Hepatocyte (in vitro differentiated cells): ENCODE data around the gene RAET1E. TPM values are rescaled to one million over a fixed set of nuclear protein-coding genes. Genes with fewer than 3 reads are reported as not detected.

ENCODE experiments used
- DNase-seq: peaks from one replicate; pipeline ENCODE4 v3.0.0-alpha.2; 2016; ENCODE audit warnings: low spot score
- H2AFZ ChIP-seq: fragments of 200-600 bp; sonication (generic); 2 replicates; pipeline ENCODE4 v1.6.0; 2016; ENCODE audit warnings: antibody characterized with exemption, mild to moderate bottlenecking
- H3K27ac ChIP-seq: fragments of 200-600 bp; sonication (generic); 2 replicates; pipeline ENCODE4 v1.5.1; 2016; ENCODE audit warnings: mild to moderate bottlenecking
- H3K27me3 ChIP-seq: fragments of 200-600 bp; sonication (generic); 2 replicates; pipeline ENCODE4 v1.6.1; 2016
- H3K36me3 ChIP-seq: fragments of 200-600 bp; sonication (generic); replicated peaks from 2 replicates; pipeline ENCODE4 v1.5.1; 2016; ENCODE audit warnings: low read depth; ENCODE audit not compliant: insufficient read depth
- H3K4me1 ChIP-seq: fragments of 200-600 bp; sonication (generic); 2 replicates; pipeline ENCODE4 v1.5.1; 2016; ENCODE audit warnings: mild to moderate bottlenecking, moderate library complexity; ENCODE audit not compliant: insufficient read depth
- H3K4me2 ChIP-seq: fragments of 200-600 bp; sonication (generic); 2 replicates; pipeline ENCODE4 v1.6.0; 2016
- H3K4me3 ChIP-seq: fragments of 200-600 bp; sonication (generic); 2 replicates; pipeline ENCODE4 v1.5.1; 2016; ENCODE audit warnings: mild to moderate bottlenecking
- H3K79me2 ChIP-seq: fragments of 200-600 bp; sonication (generic); 2 replicates; pipeline ENCODE4 v1.6.0; 2017; ENCODE audit warnings: mild to moderate bottlenecking
- H3K9me2 ChIP-seq: fragments of 200-600 bp; sonication (generic); replicated peaks from 2 replicates; pipeline ENCODE4 v1.6.0; 2017; ENCODE audit warnings: mild to moderate bottlenecking; ENCODE audit not compliant: insufficient read depth
- H3K9me3 ChIP-seq: fragments of 200-600 bp; sonication (generic); 2 replicates; pipeline ENCODE4 v1.5.1; 2016; ENCODE audit warnings: low read depth, mild to moderate bottlenecking
- H4K20me1 ChIP-seq: fragments of 200-600 bp; sonication (generic); 2 replicates; pipeline ENCODE4 v1.6.0; 2016; ENCODE audit warnings: mild to moderate bottlenecking; ENCODE audit not compliant: insufficient read depth, poor library complexity, severe bottlenecking
- EZH2 ChIP-seq: fragments of 200-600 bp; sonication (generic); IDR thresholded peaks from 2 replicates; pipeline ENCODE4 v1.6.1; 2016; ENCODE audit warnings: antibody characterized with exemption, mild to moderate bottlenecking, borderline replicate concordance
- EZH2phosphoT487 ChIP-seq: fragments of 200-600 bp; sonication (generic); IDR thresholded peaks from one replicate; pipeline ENCODE4 v1.6.1; 2018; ENCODE audit warnings: antibody characterized with exemption, mild to moderate bottlenecking, low read depth, moderate library complexity; ENCODE audit not compliant: unreplicated experiment, severe bottlenecking
- WGBS: methylation state at CpG from one replicate; pipeline ENCODE4 v1.1.6; 2016; ENCODE audit warnings: low lambda C conversion rate; ENCODE audit errors: missing lambda C conversion rate; 5-methylcytosine and 5-hydroxymethylcytosine counted together
- polyA plus RNA-seq: library from polyadenylated mRNA; unstranded; fragments of >200 nt; fragmentation: Nextera tagmentation; extraction: Ambion mirVana; gene quantifications from 2 replicates; pipeline ENCODE4 v1.2.1, GENCODE V29; 2016
- total RNA-seq: library from RNA; depleted of rRNA; stranded (reverse); fragments of >200 nt; gene quantifications from 2 replicates; pipeline ENCODE4 v1.2.3, GENCODE V29; 2014
- TF ChIP-seq, protein P1 (sequence below): fragments of 200-600 bp; sonication (generic); IDR thresholded peaks from 2 replicates; pipeline ENCODE4 v1.5.1; 2016; ENCODE audit warnings: antibody characterized with exemption, mild to moderate bottlenecking; ENCODE audit not compliant: poor library complexity

RAET1E gene
- total and polyA plus RNA-seq, 2 experiments from 2014 or later: not detected

DNA sequence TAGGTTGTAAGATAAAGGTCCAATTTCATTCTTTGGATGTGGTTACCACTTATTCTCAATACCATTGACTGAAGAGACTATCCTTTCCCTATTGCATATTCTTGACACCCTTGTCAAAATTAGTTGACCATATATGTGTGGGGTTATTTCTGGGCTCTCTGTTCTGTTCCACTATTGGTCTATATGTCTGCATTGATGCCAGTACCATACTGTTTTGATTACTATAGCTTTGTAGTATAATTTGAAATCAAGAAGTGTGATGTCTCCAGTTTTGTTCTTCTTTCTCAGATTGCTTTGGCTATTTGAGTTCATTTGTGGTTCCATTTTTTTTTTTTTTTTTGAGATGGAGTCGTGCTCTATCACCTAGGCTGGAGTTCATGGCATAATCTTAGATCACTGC is 25.7 kb downstream of the RAET1E start:
- Histone ChIP-seq H4K20me1 (no peaks in the 10 kb centered on the region), H3K79me2 (no peaks in the 10 kb centered on the region)
- WGBS: 91% methylated on average over 1 of the region's 1 CpG

DNA sequence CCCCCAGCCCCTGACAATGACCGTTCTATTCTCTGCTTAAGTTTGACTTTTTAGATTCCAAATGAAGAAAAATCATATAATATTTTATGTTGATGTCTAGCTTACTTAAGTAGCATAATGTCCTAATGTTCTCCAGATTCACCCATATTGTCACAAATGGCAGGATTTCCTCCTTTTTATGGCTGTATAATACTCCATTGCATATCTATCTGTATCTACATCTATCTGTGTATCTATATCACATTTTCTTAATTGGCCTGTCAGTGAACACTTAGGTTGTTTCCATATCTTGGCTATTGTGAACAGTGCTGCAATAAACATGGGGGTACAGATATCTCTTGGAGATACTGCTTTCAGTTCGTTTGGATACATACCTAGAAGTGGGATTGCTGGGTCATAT is 26.7 kb downstream of the RAET1E start:
- Histone ChIP-seq H3K4me1 (no peaks in the 10 kb centered on the region), H3K27ac (no peak overlapping the region), H4K20me1 (no peaks in the 10 kb centered on the region), H3K9me2 (no peaks in the 10 kb centered on the region), H3K36me3 (no peaks in the 10 kb centered on the region), H3K4me3 (no peak overlapping the region), H3K9me3 (no peaks in the 10 kb centered on the region), H2AFZ (no peak overlapping the region), H3K27me3 (no peaks in the 10 kb centered on the region), H3K4me2 (no peak overlapping the region), H3K79me2 (no peaks in the 10 kb centered on the region)
- DNase-seq: no peak
- 87% methylated on average over 2 of the region's 2 CpGs for WGBS
- TF ChIP-seq EZH2: no peak
- TF ChIP-seq, protein P1, sequence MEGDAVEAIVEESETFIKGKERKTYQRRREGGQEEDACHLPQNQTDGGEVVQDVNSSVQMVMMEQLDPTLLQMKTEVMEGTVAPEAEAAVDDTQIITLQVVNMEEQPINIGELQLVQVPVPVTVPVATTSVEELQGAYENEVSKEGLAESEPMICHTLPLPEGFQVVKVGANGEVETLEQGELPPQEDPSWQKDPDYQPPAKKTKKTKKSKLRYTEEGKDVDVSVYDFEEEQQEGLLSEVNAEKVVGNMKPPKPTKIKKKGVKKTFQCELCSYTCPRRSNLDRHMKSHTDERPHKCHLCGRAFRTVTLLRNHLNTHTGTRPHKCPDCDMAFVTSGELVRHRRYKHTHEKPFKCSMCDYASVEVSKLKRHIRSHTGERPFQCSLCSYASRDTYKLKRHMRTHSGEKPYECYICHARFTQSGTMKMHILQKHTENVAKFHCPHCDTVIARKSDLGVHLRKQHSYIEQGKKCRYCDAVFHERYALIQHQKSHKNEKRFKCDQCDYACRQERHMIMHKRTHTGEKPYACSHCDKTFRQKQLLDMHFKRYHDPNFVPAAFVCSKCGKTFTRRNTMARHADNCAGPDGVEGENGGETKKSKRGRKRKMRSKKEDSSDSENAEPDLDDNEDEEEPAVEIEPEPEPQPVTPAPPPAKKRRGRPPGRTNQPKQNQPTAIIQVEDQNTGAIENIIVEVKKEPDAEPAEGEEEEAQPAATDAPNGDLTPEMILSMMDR: no peak
- TF ChIP-seq EZH2phosphoT487: no peak

More for the DNA sequence above, 25.7 kb downstream of the RAET1E start:
- H3K27me3 ChIP-seq: no peaks in the 10 kb centered on the region
- no peak overlapping the region for H3K27ac ChIP-seq
- no peak overlapping the region for H3K4me3 ChIP-seq
- DNase-seq: no peak
- no peak for TF ChIP-seq EZH2
- TF ChIP-seq EZH2phosphoT487: no peak
- TF ChIP-seq, protein P1: no peak
- no peaks in the 10 kb centered on the region for H3K36me3 ChIP-seq
- H3K9me3 ChIP-seq: no peaks in the 10 kb centered on the region
- no peaks in the 10 kb centered on the region for H3K9me2 ChIP-seq
- H3K4me2 ChIP-seq: no peak overlapping the region
- H3K4me1 ChIP-seq: no peaks in the 10 kb centered on the region
- no peak overlapping the region for H2AFZ ChIP-seq

DNA sequence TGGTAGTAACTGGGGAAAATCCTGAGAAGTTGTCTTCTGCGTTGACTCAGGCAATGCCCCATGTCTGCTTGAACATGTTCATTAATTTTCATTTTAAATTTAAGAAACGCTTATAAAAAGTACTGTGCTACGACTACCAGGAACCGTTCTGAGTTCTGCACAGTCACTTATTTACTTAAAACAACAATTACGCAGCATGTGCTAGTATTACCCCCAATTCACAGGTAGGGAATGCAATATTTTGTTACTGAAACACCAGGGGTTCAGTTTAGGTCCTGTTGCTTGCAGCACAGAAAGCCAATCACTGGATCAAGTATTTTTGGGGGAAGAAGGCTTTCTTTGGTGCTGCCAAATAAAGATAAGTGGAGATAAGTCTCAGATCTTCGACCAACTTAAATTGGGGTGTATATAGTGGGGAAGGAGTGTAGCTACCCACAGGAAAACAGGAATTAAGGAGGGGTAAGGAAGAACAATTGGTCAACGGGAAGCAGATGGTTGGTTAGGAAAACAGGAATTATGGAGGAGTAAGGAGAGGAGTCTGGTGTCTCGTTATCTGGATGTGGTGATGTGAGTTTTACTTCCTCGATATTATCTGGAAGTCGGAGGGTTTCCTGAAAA is 28.5 kb downstream of the RAET1E start:
- peaks cover 5% of the 10 kb centered on the region for H3K4me1 ChIP-seq
- H3K4me3 ChIP-seq: no peak overlapping the region
- TF ChIP-seq EZH2phosphoT487 (no peak), EZH2 (no peak)
- TF ChIP-seq, protein P1: no peak
- 88% methylated on average over 10 of the region's 10 CpGs for WGBS
- no peaks in the 10 kb centered on the region for H3K27me3 ChIP-seq
- no peaks in the 10 kb centered on the region for H3K9me3 ChIP-seq
- H4K20me1 ChIP-seq: no peaks in the 10 kb centered on the region
- H3K36me3 ChIP-seq: no peaks in the 10 kb centered on the region
- no peak overlapping the region for H3K4me2 ChIP-seq
- no peak overlapping the region for H3K27ac ChIP-seq
- H3K9me2 ChIP-seq: no peaks in the 10 kb centered on the region
- H2AFZ ChIP-seq: no peak overlapping the region
- H3K79me2 ChIP-seq: no peaks in the 10 kb centered on the region
- DNase-seq: no peak
